IPS-18c (cell line): ENCODE results near the gene LY6G6C.

ENCODE experiments used
- H3K4me3 ChIP-seq: 2 replicates; pipeline ENCODE4 v1.7.0; 2013; ENCODE audit warnings: low read depth, mild to moderate bottlenecking, low read length, moderate library complexity; ENCODE audit not compliant: insufficient read depth
- H3K9me3 ChIP-seq: one replicate; pipeline ENCODE4 v1.6.1; 2013; ENCODE audit warnings: mild to moderate bottlenecking, low read length, moderate library complexity; ENCODE audit not compliant: control insufficient read depth, insufficient read depth

Gene LY6G6C

GRCh38 chr6:31700740-31701401, 20.7 kb downstream of the LY6G6C start:
- Histone ChIP-seq H3K4me3 (no peak overlapping the region), H3K9me3 (no peaks in the 10 kb centered on the region)

GRCh38 chr6:31697555-31697954, 24.0 kb downstream of the LY6G6C start:
- Histone ChIP-seq H3K9me3 (no peaks in the 10 kb centered on the region), H3K4me3 (no peak overlapping the region)

GRCh38 chr6:31693535-31693934, 28.0 kb downstream of the LY6G6C start:
- peaks cover 4% of the 10 kb centered on the region for H3K9me3 ChIP-seq
- H3K4me3 ChIP-seq, result no peak overlapping the region

GRCh38 chr6:31692886-31693285, 28.7 kb downstream of the LY6G6C start:
- H3K9me3 ChIP-seq, result peaks cover 4% of the 10 kb centered on the region
- no peak overlapping the region for H3K4me3 ChIP-seq

GRCh38 chr6:31692353-31692752, 29.2 kb downstream of the LY6G6C start:
- Histone ChIP-seq H3K4me3 (no peak overlapping the region), H3K9me3 (peaks cover 4% of the 10 kb centered on the region)

GRCh38 chr6:31691564-31692108, 29.9 kb downstream of the LY6G6C start:
- Histone ChIP-seq H3K4me3 (no peak overlapping the region), H3K9me3 (peaks cover 4% of the 10 kb centered on the region)

GRCh38 chr6:31691078-31691463, 30.5 kb downstream of the LY6G6C start:
- H3K9me3 ChIP-seq, result peaks cover 4% of the 10 kb centered on the region
- H3K4me3 ChIP-seq, result no peak overlapping the region

- no peak overlapping the region for H3K4me3 ChIP-seq
These were observed 31.1 kb downstream of the LY6G6C start for GRCh38 chr6:31690231-31691077.

GRCh38 chr6:31689249-31690110, 32.1 kb downstream of the LY6G6C start:
- no peak overlapping the region for H3K4me3 ChIP-seq

More at GRCh38 chr6:31690231-31691077, 31.1 kb downstream of the LY6G6C start:
- H3K9me3 ChIP-seq, result peaks cover 4% of the 10 kb centered on the region

GRCh38 chr6:31687860-31688693, 33.5 kb downstream of the LY6G6C start:
- Histone ChIP-seq H3K9me3 (peaks cover 4% of the 10 kb centered on the region), H3K4me3 (no peak overlapping the region)

More at GRCh38 chr6:31689249-31690110, 32.1 kb downstream of the LY6G6C start:
- H3K9me3 ChIP-seq, result peaks cover 4% of the 10 kb centered on the region

GRCh38 chr6:31687321-31687720, 34.2 kb downstream of the LY6G6C start:
- Histone ChIP-seq H3K4me3 (no peak overlapping the region), H3K9me3 (peaks cover 4% of the 10 kb centered on the region)

GRCh38 chr6:31686483-31686882, 35.1 kb downstream of the LY6G6C start:
- peaks cover 4% of the 10 kb centered on the region for H3K9me3 ChIP-seq
- H3K4me3 ChIP-seq, result no peak overlapping the region

- Histone ChIP-seq H3K9me3 (no peaks in the 10 kb centered on the region), H3K4me3 (peak overlapping the region; percentile 52; the same call in 1 of the 2 replicates)
These were observed 38.0 kb downstream of the LY6G6C start for GRCh38 chr6:31683591-31683990.

- peak overlapping the region; percentile 50 for H3K4me3 ChIP-seq
- H3K9me3 ChIP-seq, result peaks cover 4% of the 10 kb centered on the region
These were observed 40.3 kb downstream of the LY6G6C start for GRCh38 chr6:31681135-31681671.

- Histone ChIP-seq H3K4me3 (peak within 1 kb of the TSS; percentile 50), H3K9me3 (peaks cover 4% of the 10 kb centered on the region)
These were observed 41.1 kb downstream of the LY6G6C start, which contains the start of gene LY6G5C for GRCh38 chr6:31680226-31681134. TSS of gene LY6G5C (minus strand) at chr6:31681067. CDS start at chr6:31680373, 694 bp downstream.
